DMS114 treated with DMSO at 0.1 percent for 48 hours (cell line): ENCODE data around the gene DNMT3L.
"Not testable (repeated sequence)": the region's sequence is repeated elsewhere in the genome, so short reads cannot be mapped to it uniquely, and the experiment has no call there.

Experiments
- DNase-seq: peaks from one replicate; lab custom pipeline; 2025; ENCODE audit not compliant: unreplicated experiment; lab: John Stamatoyannopoulos, UW

Gene DNMT3L

GRCh38 chr21:44295163-44295573, 33.5 kb upstream of the DNMT3L start:
- no peak for DNase-seq

- DNase-seq, result no peak
Observed at GRCh38 chr21:44294391-44295162, 32.9 kb upstream of the DNMT3L start.

DNA sequence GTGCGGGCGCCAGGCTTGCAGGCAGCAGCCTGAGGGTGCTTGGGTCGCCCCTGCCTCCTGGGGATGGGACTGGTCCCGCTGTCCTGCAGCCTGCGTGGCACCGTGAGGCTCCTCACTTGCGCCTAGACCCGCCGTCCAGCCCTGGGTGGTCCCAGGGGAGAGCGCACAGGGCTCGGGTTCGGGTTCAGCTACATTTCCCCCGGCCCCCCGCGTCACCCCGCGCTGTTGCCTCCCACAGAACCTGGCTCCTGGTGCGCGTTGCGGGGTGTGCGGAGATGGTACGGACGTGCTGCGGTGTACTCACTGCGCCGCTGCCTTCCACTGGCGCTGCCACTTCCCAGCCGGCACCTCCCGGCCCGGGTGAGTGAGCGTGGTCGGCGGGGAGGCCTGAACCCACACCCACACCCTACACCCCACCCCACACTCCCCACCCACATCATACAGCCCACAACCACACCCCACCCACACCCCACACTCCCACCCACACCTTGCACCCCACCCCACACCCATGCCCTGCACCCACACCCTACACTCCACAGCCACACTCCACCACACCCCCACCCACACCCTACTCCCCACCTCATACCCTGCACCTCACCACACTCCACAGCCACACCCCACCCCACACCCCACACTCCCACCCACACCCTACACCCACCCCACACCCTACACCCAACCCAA, 32.0 kb upstream of the DNMT3L start:
- no peak for DNase-seq

DNA sequence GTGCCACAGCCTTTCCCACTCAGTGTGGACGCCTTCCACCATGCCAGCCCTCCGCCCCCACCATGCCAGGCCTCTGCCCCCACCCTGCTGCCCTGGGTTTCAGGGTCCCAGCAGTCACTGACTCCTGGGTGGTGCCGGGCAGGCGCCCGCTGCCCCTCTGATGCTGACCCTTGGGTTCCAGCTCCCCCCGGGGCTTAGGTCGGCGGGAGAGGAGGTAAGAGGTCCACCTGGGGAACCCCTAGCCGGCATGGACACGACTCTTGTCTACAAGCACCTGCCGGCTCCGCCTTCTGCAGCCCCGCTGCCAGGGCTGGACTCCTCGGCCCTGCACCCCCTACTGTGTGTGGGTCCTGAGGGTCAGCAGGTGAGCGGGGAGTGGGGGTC, 31.1 kb upstream of the DNMT3L start:
- no peak for DNase-seq

GRCh38 chr21:44291936-44292811, 30.5 kb upstream of the DNMT3L start:
- DNase-seq, result no peak

- no peak for DNase-seq
Observed at GRCh38 chr21:44291078-44291935, 29.6 kb upstream of the DNMT3L start.

DNA sequence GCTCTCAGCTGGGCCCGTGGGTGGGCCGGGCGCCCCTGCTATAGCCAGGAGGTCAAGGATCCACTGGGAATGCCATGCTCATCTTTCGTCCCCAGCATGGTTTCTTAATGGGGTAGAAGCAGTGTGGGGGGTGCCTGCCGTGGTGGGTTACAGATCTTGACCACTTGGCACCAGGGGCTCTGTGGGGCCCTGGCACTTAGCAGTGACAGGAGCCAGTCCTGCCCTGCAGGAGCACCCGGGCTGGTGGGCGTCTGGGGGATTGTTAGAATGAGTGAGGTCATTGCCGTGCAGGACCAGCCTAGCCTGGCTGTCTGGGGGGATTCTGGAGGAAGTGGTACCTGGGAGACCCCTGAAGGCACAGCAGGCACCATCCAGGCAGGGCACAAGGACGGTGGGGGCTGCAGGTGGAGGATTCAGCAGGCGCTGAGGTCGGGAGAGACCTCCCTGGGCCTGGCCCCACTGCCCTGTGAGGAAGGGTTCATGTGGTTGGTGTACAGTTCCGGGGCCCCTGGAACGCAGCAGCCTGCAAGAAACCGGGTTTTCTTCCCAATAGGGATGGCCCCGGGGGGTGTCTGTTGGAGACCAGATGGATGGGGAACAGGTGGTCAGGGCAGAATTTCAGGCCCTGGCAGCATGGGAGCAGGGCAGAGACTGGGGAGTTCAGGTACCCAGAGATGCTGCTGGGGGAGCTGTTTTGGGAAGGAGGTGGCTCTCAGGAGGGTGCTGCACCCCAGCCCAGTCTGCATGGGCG, 28.8 kb upstream of the DNMT3L start:
- no peak for DNase-seq

- DNase-seq, result no peak
Observed at GRCh38 chr21:44289381-44290010, 27.8 kb upstream of the DNMT3L start.

DNA sequence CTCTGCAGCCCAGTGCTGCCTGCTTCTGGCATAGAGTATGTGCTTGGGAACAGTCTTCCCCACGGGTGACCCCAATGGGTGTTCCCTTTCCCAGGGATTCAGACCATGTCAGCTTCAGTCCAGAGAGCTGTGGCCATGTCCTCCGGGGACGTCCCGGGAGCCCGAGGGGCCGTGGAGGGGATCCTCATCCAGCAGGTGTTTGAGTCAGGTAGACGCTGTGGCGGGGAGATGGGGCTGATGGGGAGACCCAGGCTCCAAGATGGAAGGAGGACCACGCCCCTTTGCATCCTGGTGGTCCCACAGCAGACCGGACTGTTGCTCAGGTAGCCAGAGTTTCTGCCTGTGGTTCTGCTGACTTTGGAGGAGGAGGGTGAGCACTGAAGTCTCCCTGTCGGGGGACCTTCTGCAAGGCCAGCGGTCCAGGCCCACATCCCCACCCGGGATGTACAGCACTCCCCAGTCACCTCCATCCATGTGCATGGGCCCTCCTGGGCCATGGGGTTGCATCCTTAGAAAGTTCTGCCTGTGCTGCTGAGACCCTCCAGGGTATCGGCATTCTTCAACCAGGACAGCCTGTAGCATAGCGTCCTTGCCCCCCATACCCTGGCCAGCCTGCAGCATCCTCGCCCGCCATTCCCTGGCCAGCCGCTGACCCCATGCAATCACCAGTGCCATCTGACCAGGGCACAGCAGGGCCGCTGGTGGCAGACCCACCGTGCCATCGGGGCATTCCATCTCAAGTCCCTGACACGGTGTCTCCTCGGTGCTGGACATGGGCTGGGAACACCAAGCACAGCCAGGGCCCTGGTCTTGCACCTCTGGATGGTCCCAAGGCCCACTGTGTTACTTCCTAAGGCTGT, 26.8 kb upstream of the DNMT3L start:
- DNase-seq, result no peak

GRCh38 chr21:44286716-44287632, 25.3 kb upstream of the DNMT3L start:
- DNase-seq, result no peak

DNA sequence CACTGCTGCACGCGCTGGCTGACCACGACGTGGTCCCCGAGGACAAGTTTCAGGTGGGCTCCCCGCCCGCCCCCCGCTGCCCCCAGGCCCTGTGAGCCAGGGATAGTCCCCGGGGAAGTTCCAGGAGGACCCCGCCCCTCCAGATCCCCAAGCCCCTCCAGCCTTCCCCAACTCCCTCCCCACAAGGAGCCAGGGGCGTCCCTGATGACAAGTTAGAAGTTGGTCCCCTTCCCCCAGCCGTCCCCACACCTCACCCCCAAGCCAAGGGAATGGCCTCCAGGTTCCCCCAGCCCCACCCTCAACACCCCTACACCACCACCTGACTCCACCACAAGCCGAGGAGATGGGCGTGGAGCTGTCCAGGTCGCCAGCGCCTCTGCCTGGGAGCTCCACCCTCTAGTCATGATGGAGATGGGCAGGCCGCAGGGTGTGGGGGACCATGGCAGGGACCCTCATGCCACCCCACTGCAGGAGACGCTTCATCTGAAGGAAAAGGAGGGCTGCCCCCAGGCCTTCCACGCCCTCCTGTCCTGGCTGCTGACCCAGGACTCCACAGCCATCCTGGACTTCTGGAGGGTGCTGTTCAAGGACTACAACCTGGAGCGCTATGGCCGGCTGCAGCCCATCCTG, 24.5 kb upstream of the DNMT3L start:
- DNase-seq, result no peak

GRCh38 chr21:44285138-44285992, 23.7 kb upstream of the DNMT3L start, which contains the start of gene AIRE:
TSS of gene AIRE (plus strand) at chr21:44285876. CDS start at chr21:44286007, 131 bp downstream.
- no peak for DNase-seq

GRCh38 chr21:44283948-44284347, 22.3 kb upstream of the DNMT3L start:
- no peak for DNase-seq

GRCh38 chr21:44283211-44283785, 21.6 kb upstream of the DNMT3L start:
- DNase-seq, result not testable (repeated sequence)

- no peak for DNase-seq
Observed at GRCh38 chr21:44282370-44282769, 20.7 kb upstream of the DNMT3L start.

DNA sequence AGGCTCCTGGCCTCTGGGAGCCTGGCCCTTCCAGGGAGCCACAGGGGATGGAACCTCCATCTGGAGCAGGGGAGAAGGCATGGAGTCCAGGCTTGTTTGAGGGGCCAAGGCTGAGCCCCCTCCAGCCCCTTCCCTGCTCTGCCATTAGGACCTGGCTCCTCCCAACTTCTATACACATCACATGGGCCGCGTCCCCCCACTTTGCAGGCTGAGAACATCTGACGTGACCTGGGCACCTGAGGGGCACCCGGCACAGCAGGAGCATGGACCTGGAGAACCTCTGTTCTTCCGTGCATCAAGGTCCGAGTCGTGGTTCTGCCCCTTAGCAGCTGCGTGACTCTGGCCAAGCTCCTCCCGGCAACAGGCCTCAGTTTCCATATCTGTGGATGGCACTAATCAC, 20.1 kb upstream of the DNMT3L start:
- no peak for DNase-seq
